K562 (cell line): ENCODE data around the gene DTX3. TPM values are rescaled to one million over a fixed set of nuclear protein-coding genes. Genes with fewer than 3 reads are reported as not detected.
A peak's percentile ranks its signal among the peaks of the same experiment; 100 is the strongest.

Experiments used
- ATAC-seq: fragments of 200-7000 bp; cut with Tn5 transposase; 3 replicates; pipeline ENCODE4 v1.9.1; 2020; ENCODE audit warnings: moderate library complexity
- BruUV-seq: library from RNA; stranded (reverse); fragments of 400-500 nt; replicated peaks from 2 replicates; lab custom pipeline; 2021; lab: Mats Ljungman, UMichigan
- CTCF ChIA-PET: fragments of 300-600 bp; formaldehyde crosslinking; extraction: SDS; loops from one replicate; lab custom pipeline; 2021; ENCODE audit warnings: low intra/inter-chr PET ratio; lab: Yijun Ruan, JAX
- POLR2A ChIA-PET: fragments of 300-600, 350-650 bp; sonication (Branson Sonifier 250); formaldehyde crosslinking; extraction: SDS; loops from one replicate; lab custom pipeline; 2021; ENCODE audit warnings: antibody characterized with exemption, inconsistent platforms; lab: Yijun Ruan, JAX
- DNase-seq, 4 experiments: peaks; one replicate each; pipeline versions ENCODE4 v3.0.0 to v3.0.0-alpha.2; 2011 to 2018; ENCODE audit warnings: low spot score in 3 of 4, mixed read lengths in 3 of 4; ENCODE audit errors: extremely low read depth in 1 of 4
- FAIRE-seq: peaks from 2 replicates; lab custom pipeline; 2011; peaks lifted over from hg19 to GRCh38; lab: Jason Lieb, UNC
- H2AFZ ChIP-seq: 2 replicates; pipeline ENCODE4 v1.6.0; 2011; ENCODE audit warnings: low read depth, low read length, control low read depth, inconsistent platforms
- H3K27ac ChIP-seq: fragments of 200-600 bp; 3 replicates; pipeline ENCODE4 v1.8.0; 2011; ENCODE audit warnings: low read depth, mild to moderate bottlenecking, control low read depth, inconsistent platforms, low read length, moderate library complexity, mixed read lengths; ENCODE audit errors: extremely low read depth
- H3K27me3 ChIP-seq, 2 experiments: fragments of 300-600 bp in 1 of 2; 2 replicates in 1 of 2; 3 replicates in 1 of 2; pipeline versions ENCODE4 v1.6.0 to v1.8.0; 2011; ENCODE audit warnings: inconsistent platforms in 2 of 2, low read length in 2 of 2, mild to moderate bottlenecking in 1 of 2, mixed read lengths in 1 of 2, moderate library complexity in 1 of 2; ENCODE audit not compliant: control insufficient read depth in 2 of 2, insufficient read depth in 2 of 2
- H3K36me3 ChIP-seq: fragments of 300-600 bp; 3 replicates; pipeline ENCODE4 v1.8.0; 2011; ENCODE audit warnings: mild to moderate bottlenecking, low read length, inconsistent platforms; ENCODE audit not compliant: control insufficient read depth, insufficient read depth
- H3K4me1 ChIP-seq, 2 experiments: fragments of 200-600 bp in 1 of 2; replicated peaks in 1 of 2; 2 replicates in 1 of 2; 3 replicates in 1 of 2; pipeline versions ENCODE4 v1.5.1 to v1.8.0; 2011; ENCODE audit warnings: inconsistent platforms in 2 of 2, low read length in 2 of 2, mild to moderate bottlenecking in 1 of 2, mixed read lengths in 1 of 2, moderate library complexity in 1 of 2; ENCODE audit not compliant: control insufficient read depth in 2 of 2, insufficient read depth in 2 of 2
- H3K4me2 ChIP-seq: 2 replicates; pipeline ENCODE4 v1.6.1; 2011; ENCODE audit warnings: low read length, control low read depth, inconsistent platforms, mixed read lengths; ENCODE audit not compliant: insufficient read depth
- H3K4me3 ChIP-seq: fragments of 200-600 bp; sonication (generic), shearing (Covaris generic); 2 replicates; pipeline ENCODE4 v1.5.1; 2016; ENCODE audit warnings: control low read depth, inconsistent platforms
- H3K79me2 ChIP-seq: fragments of 200-600 bp; 3 replicates; pipeline ENCODE4 v1.8.0; 2011; ENCODE audit warnings: low read length, inconsistent platforms; ENCODE audit not compliant: control insufficient read depth, insufficient read depth
- H3K9ac ChIP-seq, 2 experiments: 2 replicates each; pipeline versions ENCODE4 v1.6.0 to v1.6.1; 2011; ENCODE audit warnings: low read depth in 2 of 2, low read length in 2 of 2, control low read depth in 1 of 2, inconsistent platforms in 1 of 2, mild to moderate bottlenecking in 1 of 2, mixed read lengths in 1 of 2; ENCODE audit not compliant: insufficient read depth in 1 of 2
- H3K9me1 ChIP-seq: one replicate; pipeline ENCODE4 v1.6.0; 2011; ENCODE audit warnings: inconsistent platforms, mild to moderate bottlenecking, low read length, moderate library complexity; ENCODE audit not compliant: control insufficient read depth, insufficient read depth
- H3K9me3 ChIP-seq: replicated peaks from 2 replicates; pipeline ENCODE4 v1.5.1; 2011; ENCODE audit warnings: low read depth, low read length, inconsistent platforms; ENCODE audit not compliant: control insufficient read depth, insufficient read depth
- H4K20me1 ChIP-seq: replicated peaks from 2 replicates; pipeline ENCODE4 v1.6.1; 2011; ENCODE audit warnings: low read length, inconsistent platforms, mixed read lengths; ENCODE audit not compliant: control insufficient read depth, insufficient read depth
- ARID1B ChIP-seq: fragments of 450-650 bp; IDR thresholded peaks from 2 replicates; pipeline ENCODE4 v1.6.1; 2016; ENCODE audit warnings: antibody characterized with exemption, mild to moderate bottlenecking, inconsistent platforms
- CBX3 ChIP-seq, 2 experiments: IDR thresholded peaks; 1 replicate in 1 of 2; 2 replicates in 1 of 2; pipeline ENCODE4 v1.6.1; 2012; ENCODE audit warnings: inconsistent platforms in 2 of 2, low read length in 2 of 2, borderline replicate concordance in 1 of 2, control low read depth in 1 of 2
- CEBPG ChIP-seq, 3 experiments: fragments of 200-800 bp in 1 of 3; sonication (Bioruptor generic) in 1 of 3; sonication (generic) in 1 of 3; formaldehyde crosslinking in 1 of 3; IDR thresholded peaks in 2 of 3; conservative IDR thresholded peaks in 1 of 3; 2 replicates each; pipeline versions ENCODE4 v1.6.1 to v1.8.0; 2016 to 2022; ENCODE audit warnings: missing compliant biosample characterization in 2 of 3, missing genetic modification characterization in 2 of 3, mild to moderate bottlenecking in 1 of 3, missing genetic modification reagents in 1 of 3
- CTBP1 ChIP-seq: fragments of 450-650 bp; IDR thresholded peaks from 2 replicates; pipeline ENCODE4 v1.6.1; 2016; ENCODE audit warnings: borderline replicate concordance
- ELF2 ChIP-seq: fragments of 250-450 bp; sonication (Bioruptor Pico); IDR thresholded peaks from 2 replicates; pipeline ENCODE4 v1.5.0; 2021; ENCODE audit warnings: mild to moderate bottlenecking
- ETV5 ChIP-seq: sonication (generic); formaldehyde crosslinking; IDR thresholded peaks from 2 replicates; pipeline ENCODE4 v1.4.0; 2020; ENCODE audit warnings: low read depth, mild to moderate bottlenecking, missing genetic modification reagents
- FOXA1 ChIP-seq: fragments of 450-650 bp; IDR thresholded peaks from 2 replicates; pipeline ENCODE4 v1.6.1; 2016; ENCODE audit warnings: mild to moderate bottlenecking, borderline replicate concordance
- FOXA3 ChIP-seq, 2 experiments: fragments of 450-650 bp in 1 of 2; sonication (generic) in 1 of 2; formaldehyde crosslinking; IDR thresholded peaks in 1 of 2; conservative IDR thresholded peaks in 1 of 2; 2 replicates each; pipeline versions ENCODE4 v1.4.0 to v1.8.0; 2020 to 2022; ENCODE audit warnings: mild to moderate bottlenecking in 2 of 2, missing genetic modification reagents in 1 of 2
- HNRNPK ChIP-seq: fragments of 200-400 bp; formaldehyde crosslinking; IDR thresholded peaks from one replicate; pipeline ENCODE4 v1.6.1; 2018; ENCODE audit warnings: mild to moderate bottlenecking, low read depth, low read length; ENCODE audit not compliant: poor library complexity, severe bottlenecking
- MAZ ChIP-seq, 2 experiments: fragments of 450-650 bp in 1 of 2; sonication (generic) in 1 of 2; formaldehyde crosslinking; IDR thresholded peaks in 1 of 2; conservative IDR thresholded peaks in 1 of 2; 2 replicates each; pipeline versions ENCODE4 v1.4.0 to v1.5.0; 2020; ENCODE audit warnings: mild to moderate bottlenecking in 1 of 2, missing genetic modification reagents in 1 of 2
- RCOR1 ChIP-seq, 2 experiments: IDR thresholded peaks; 2 replicates each; pipeline ENCODE4 v1.6.1; 2012; ENCODE audit warnings: low read depth in 2 of 2, low read length in 2 of 2, borderline replicate concordance in 1 of 2, improper control_type of control experiment in 1 of 2
- TCF3 ChIP-seq: sonication (generic); formaldehyde crosslinking; IDR thresholded peaks from 2 replicates; pipeline ENCODE4 v1.4.0; 2020; ENCODE audit warnings: mild to moderate bottlenecking, missing genetic modification reagents
- U2AF1 ChIP-seq: fragments of 200-400 bp; formaldehyde crosslinking; optimal IDR thresholded peaks from 2 replicates; pipeline ENCODE3; 2017; ENCODE audit warnings: mild to moderate bottlenecking, low read depth, low read length, moderate library complexity
- ZEB2 ChIP-seq: fragments of 450-650 bp; IDR thresholded peaks from 2 replicates; pipeline ENCODE4 v1.6.1; 2016
- ZNF444 ChIP-seq: fragments of 250-450 bp; sonication (Bioruptor Pico); IDR thresholded peaks from 2 replicates; pipeline ENCODE4 v1.4.0; 2020; ENCODE audit warnings: mild to moderate bottlenecking, moderate library complexity
- WGBS: fragments of 100-300 bp; shearing (Covaris generic); methylation state at CpG from one replicate; pipeline ENCODE4 v1.1.6; 2016; ENCODE audit warnings: low coverage, mixed read lengths; ENCODE audit not compliant: insufficient coverage; ENCODE audit errors: missing lambda C conversion rate; 5-methylcytosine and 5-hydroxymethylcytosine counted together
- in situ Hi-C: fragments of 300-500 bp; cut with MboI; formaldehyde crosslinking; loops from 4 replicates; pipeline ENCODE4 v1.15.0; 2018; ENCODE audit warnings: inconsistent platforms, mixed read lengths
- intact Hi-C: fragments of 100-400 bp; cut with micrococcal nuclease; formaldehyde crosslinking; loops from 2 replicates; pipeline ENCODE4 v1.14.2; 2022
- polyA plus RNA-seq, 8 experiments: library from polyadenylated mRNA; depleted of rRNA in 4 of 8; stranded (reverse) in 5 of 8; unstranded in 3 of 8; fragments of >200 nt; fragmentation: Nextera tagmentation in 2 of 8; fragmentation: Illumina TruSeq in 1 of 8; extraction: Ambion mirVana in 2 of 8; extraction: Trizol in 1 of 8; gene quantifications; 2 replicates each; pipeline versions ENCODE4 v1.2.1 to v1.2.3, GENCODE V29; 2011 to 2014; ENCODE audit warnings: inconsistent platforms in 1 of 8, missing spikeins in 1 of 8
- total RNA-seq, 7 experiments: library from RNA; depleted of rRNA in 6 of 7; stranded (reverse); fragments of >200 nt in 6 of 7; fragmentation: Illumina TruSeq in 2 of 7; extraction: Trizol in 2 of 7; gene quantifications; 2 replicates each; pipeline versions ENCODE4 v1.2.1 to v1.2.3, GENCODE V29; 2011 to 2021; ENCODE audit warnings: low replicate concordance in 1 of 7
- TF ChIP-seq, protein P1 (sequence below): sonication (generic); IDR thresholded peaks from 2 replicates; pipeline ENCODE4 v1.6.1; 2016
- TF ChIP-seq, protein P2 (sequence below): fragments of 250-450 bp; sonication (Bioruptor Pico); IDR thresholded peaks from 2 replicates; pipeline ENCODE4 v1.8.0; 2022; ENCODE audit warnings: moderate library complexity, mild to moderate bottlenecking, inconsistent platforms
- TF ChIP-seq, protein P3 (sequence below), 2 experiments: fragments of 450-650 bp; conservative IDR thresholded peaks; 2 replicates each; pipeline ENCODE4 v1.6.1; 2017; ENCODE audit warnings: mild to moderate bottlenecking in 2 of 2, moderate library complexity in 2 of 2

Gene DTX3
- total and polyA plus RNA-seq, 9 of the 15 experiments (the other 6 are each of a cell fraction or from before 2014, with no cell fraction given) = 0.03 to 0.09 (median 0.06) TPM; not detected in 6

DNA sequence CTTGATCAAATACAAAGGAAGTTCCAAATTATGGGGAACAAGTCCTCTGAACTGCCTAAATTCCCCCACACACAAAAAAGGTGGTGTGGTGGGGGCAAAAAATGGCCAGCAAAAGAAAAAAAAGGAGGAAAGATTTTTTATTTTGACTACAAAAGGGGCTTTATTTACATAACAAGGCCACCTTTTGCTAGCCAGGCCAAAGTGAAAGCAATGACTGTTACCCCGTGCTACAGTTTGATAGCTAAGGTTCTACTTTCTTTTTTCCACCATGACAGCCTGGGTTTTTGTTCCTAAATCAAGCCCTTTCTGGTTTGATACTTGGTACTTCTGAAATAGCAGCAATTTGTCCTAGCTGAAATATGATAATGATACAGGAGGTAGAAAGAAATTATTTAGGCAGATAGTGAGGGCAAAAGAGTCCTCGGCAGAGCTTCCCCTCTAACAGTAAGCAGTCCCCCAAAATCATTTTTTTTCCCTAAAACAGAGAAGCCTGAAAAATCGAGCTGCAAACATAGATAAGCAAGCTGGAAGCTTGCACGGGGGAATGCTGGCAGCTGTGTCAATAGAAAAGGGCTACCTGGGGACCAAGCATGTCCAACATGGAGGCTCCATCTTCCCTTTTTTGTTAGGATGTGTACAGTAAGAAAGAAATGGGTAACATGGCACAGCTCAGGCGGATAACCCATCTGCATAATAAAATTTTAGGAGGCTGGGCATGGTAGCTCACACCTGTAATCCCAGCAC is 37.2 kb downstream of the DTX3 start:
- H3K9ac ChIP-seq = no peak overlapping the region; a peak in 1 of 4 replicates
- H4K20me1 ChIP-seq = no peaks in the 10 kb centered on the region
- FAIRE-seq = peak; percentile 42
- H3K4me2 ChIP-seq = peak overlapping the region; percentile 27; the same call in 1 of the 2 replicates
- ChIA-PET POLR2A (interaction anchor here (0.5 to 1.8 kb wide), 7 partner anchors 9 to 122 kb away, joined by 3 to 8 read pairs (median 3); partner anchors contain the start of genes B4GALNT1 and DDIT3), CTCF (no interaction called here)
- H3K9me3 ChIP-seq = no peaks in the 10 kb centered on the region; the same call in 1 of the 2 replicates
- H3K27me3 ChIP-seq = no peaks in the 10 kb centered on the region
- intact Hi-C loops = no loop called here
- H3K27ac ChIP-seq = peak overlapping the region; percentile 25; the same call in 1 of the 3 replicates
- no peak overlapping the region for H3K4me3 ChIP-seq
- peak in 1 of 4 experiments; percentile 48 for DNase-seq
- H2AFZ ChIP-seq = peak overlapping the region; percentile 74
- in situ Hi-C loops = no loop called here
- H3K4me1 ChIP-seq = peaks cover 7 to 22% of the 10 kb centered on the region in 2 experiments; a peak in 3 of 5 replicates
- H3K36me3 ChIP-seq = no peaks in the 10 kb centered on the region
- BruUV-seq = no TSS peak
- H3K79me2 ChIP-seq = no peaks in the 10 kb centered on the region
- ATAC-seq = peak; percentile 15; the same call in 1 of the 3 replicates
- WGBS = 10% methylated on average over 5 of the region's 5 CpGs
- no peaks in the 10 kb centered on the region for H3K9me1 ChIP-seq
- TF ChIP-seq U2AF1 (no peak), CEBPG (CRISPR knock-in tag; IDR thresholded peaks at IDR 0.05) (no peak), CEBPG (tag; conservative IDR thresholded peaks at IDR 0.05 in 1 of 2, IDR thresholded peaks at IDR 0.05 in 1 of 2) (no peak), ZEB2 (peak; percentile 49; the same call in 1 of the 2 replicates), ARID1B (peak; percentile 66), RCOR1 (IDR thresholded peaks at IDR 0.05; ENCODE audit: borderline replicate concordance in 1 of 2, low read depth in 2 of 2, low read length in 2 of 2) (no peak), TCF3 (peak; percentile 53), ETV5 (CRISPR knock-in tag) (no peak), FOXA1 (0 out of 2 replicates have a peak, but pooled peaks have one; percentile 31), MAZ (CRISPR knock-in tag; conservative IDR thresholded peaks at IDR 0.05 in 1 of 2, IDR thresholded peaks at IDR 0.05 in 1 of 2) (no peak), CBX3 (IDR thresholded peaks at IDR 0.05; ENCODE audit: borderline replicate concordance in 1 of 2, low read length in 2 of 2) (no peak), ELF2 (CRISPR knock-in tag) (no peak), CTBP1 (0 out of 2 replicates have a peak, but pooled peaks have one; percentile 24), FOXA3 (CRISPR knock-in tag; conservative IDR thresholded peaks at IDR 0.05 in 1 of 2, IDR thresholded peaks at IDR 0.05 in 1 of 2) (peak; percentile 47 to 87; a peak in 2 of 4 replicates), HNRNPK (no peak), ZNF444 (CRISPR knock-in tag) (no peak)
- TF ChIP-seq, protein P1, sequence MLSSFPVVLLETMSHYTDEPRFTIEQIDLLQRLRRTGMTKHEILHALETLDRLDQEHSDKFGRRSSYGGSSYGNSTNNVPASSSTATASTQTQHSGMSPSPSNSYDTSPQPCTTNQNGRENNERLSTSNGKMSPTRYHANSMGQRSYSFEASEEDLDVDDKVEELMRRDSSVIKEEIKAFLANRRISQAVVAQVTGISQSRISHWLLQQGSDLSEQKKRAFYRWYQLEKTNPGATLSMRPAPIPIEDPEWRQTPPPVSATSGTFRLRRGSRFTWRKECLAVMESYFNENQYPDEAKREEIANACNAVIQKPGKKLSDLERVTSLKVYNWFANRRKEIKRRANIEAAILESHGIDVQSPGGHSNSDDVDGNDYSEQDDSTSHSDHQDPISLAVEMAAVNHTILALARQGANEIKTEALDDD = no peak
- TF ChIP-seq, protein P2, sequence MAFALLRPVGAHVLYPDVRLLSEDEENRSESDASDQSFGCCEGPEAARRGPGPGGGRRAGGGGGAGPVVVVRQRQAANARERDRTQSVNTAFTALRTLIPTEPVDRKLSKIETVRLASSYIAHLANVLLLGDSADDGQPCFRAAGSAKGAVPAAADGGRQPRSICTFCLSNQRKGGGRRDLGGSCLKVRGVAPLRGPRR (CRISPR knock-in tag) = no peak
- TF ChIP-seq, protein P3, sequence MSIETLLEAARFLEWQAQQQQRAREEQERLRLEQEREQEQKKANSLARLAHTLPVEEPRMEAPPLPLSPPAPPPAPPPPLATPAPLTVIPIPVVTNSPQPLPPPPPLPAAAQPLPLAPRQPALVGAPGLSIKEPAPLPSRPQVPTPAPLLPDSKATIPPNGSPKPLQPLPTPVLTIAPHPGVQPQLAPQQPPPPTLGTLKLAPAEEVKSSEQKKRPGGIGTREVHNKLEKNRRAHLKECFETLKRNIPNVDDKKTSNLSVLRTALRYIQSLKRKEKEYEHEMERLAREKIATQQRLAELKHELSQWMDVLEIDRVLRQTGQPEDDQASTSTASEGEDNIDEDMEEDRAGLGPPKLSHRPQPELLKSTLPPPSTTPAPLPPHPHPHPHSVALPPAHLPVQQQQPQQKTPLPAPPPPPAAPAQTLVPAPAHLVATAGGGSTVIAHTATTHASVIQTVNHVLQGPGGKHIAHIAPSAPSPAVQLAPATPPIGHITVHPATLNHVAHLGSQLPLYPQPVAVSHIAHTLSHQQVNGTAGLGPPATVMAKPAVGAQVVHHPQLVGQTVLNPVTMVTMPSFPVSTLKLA (conservative IDR thresholded peaks at IDR 0.05) = 0 out of 4 replicates have a peak, but pooled peaks of 1 of the 2 experiments have one; percentile 13
